HG03064 (cell line): ENCODE data around the gene EDEM3.

Experiments
- ATAC-seq: cut with Tn5 transposase; IDR thresholded peaks from one replicate; pipeline ENCODE4 v1.9.1; 2021; ENCODE audit warnings: low read depth; ENCODE audit not compliant: unreplicated experiment

The EDEM3 gene

GRCh38 chr1:184640505-184640904 is 114.2 kb downstream of the EDEM3 start:
- ATAC-seq = no peak
